Endothelial cell (in vitro differentiated cells): ENCODE measurements around the gene B4GAT1. TPM values are rescaled to one million over a fixed set of nuclear protein-coding genes. Genes with fewer than 3 reads are reported as not detected.

ENCODE experiments used
- DNase-seq: peaks from one replicate; pipeline ENCODE4 v3.0.0; 2021; ENCODE audit warnings: low spot score
- H3K27ac Mint-ChIP-seq: one replicate; pipeline ENCODE4 v1.8.0; 2021; ENCODE audit warnings: mixed read lengths, inconsistent platforms; ENCODE audit not compliant: unreplicated experiment
- H3K27me3 Mint-ChIP-seq: one replicate; pipeline ENCODE4 v1.8.0; 2021; ENCODE audit warnings: mild to moderate bottlenecking, moderate library complexity, mixed read lengths, inconsistent platforms; ENCODE audit not compliant: unreplicated experiment
- H3K36me3 Mint-ChIP-seq: one replicate; pipeline ENCODE4 v1.8.0; 2021; ENCODE audit warnings: mild to moderate bottlenecking, low read depth, mixed read lengths, inconsistent platforms; ENCODE audit not compliant: unreplicated experiment
- H3K4me1 Mint-ChIP-seq: one replicate; pipeline ENCODE4 v1.8.0; 2021; ENCODE audit warnings: mild to moderate bottlenecking, mixed read lengths, inconsistent platforms; ENCODE audit not compliant: unreplicated experiment
- H3K4me3 Mint-ChIP-seq: one replicate; pipeline ENCODE4 v1.8.0; 2021; ENCODE audit warnings: mild to moderate bottlenecking, mixed read lengths, inconsistent platforms; ENCODE audit not compliant: unreplicated experiment
- H3K9me3 Mint-ChIP-seq: one replicate; pipeline ENCODE4 v1.8.0; 2021; ENCODE audit warnings: mixed read lengths, inconsistent platforms; ENCODE audit not compliant: unreplicated experiment
- CTCF ChIP-seq: fragments of 200-600 bp; sonication (generic); IDR thresholded peaks from one replicate; pipeline ENCODE4 v1.5.0; 2021; ENCODE audit warnings: antibody characterized with exemption; ENCODE audit not compliant: unreplicated experiment
- total RNA-seq: library from RNA; stranded (reverse); fragmentation: NEBNext Ultra II Directional; extraction: Animal tissue kit (Norgen Biotek cat#: 25700); gene quantifications from one replicate; pipeline ENCODE4 v1.2.1, GENCODE V29; 2021; ENCODE audit not compliant: unreplicated experiment

Gene B4GAT1
- total RNA-seq, 1 donor from 2014 or later = 21.4 TPM

- peaks cover 7% of the 10 kb centered on the region for H3K4me1 Mint-ChIP-seq
- H3K36me3 Mint-ChIP-seq = peaks cover 21% of the 10 kb centered on the region
- no peak overlapping the region for H3K27ac Mint-ChIP-seq
- H3K9me3 Mint-ChIP-seq = no peaks in the 10 kb centered on the region
- peaks cover 15% of the 10 kb centered on the region for H3K27me3 Mint-ChIP-seq
- no peak for DNase-seq
- H3K4me3 Mint-ChIP-seq = peak overlapping the region; percentile 62
- TF ChIP-seq CTCF = no peak
Observed at GRCh38 chr11:66338276-66339161, 8.9 kb downstream of the B4GAT1 start.

GRCh38 chr11:66337103-66337899, 10.1 kb downstream of the B4GAT1 start:
- Mint-ChIP-seq H3K27me3 (peaks cover 16% of the 10 kb centered on the region), H3K9me3 (no peaks in the 10 kb centered on the region), H3K4me1 (peaks cover 7% of the 10 kb centered on the region), H3K27ac (peak overlapping the region; percentile 74), H3K36me3 (peaks cover 15% of the 10 kb centered on the region), H3K4me3 (no peak overlapping the region)
- TF ChIP-seq CTCF = no peak
- no peak for DNase-seq

GRCh38 chr11:66336234-66337102, 11.0 kb downstream of the B4GAT1 start, which contains the start of gene RIN1:
Gene RIN1 (minus strand): TSS chr11:66336434. CDS start chr11:66336402, 32 bp downstream.
- peak within 1 kb of the TSS; percentile 77 for H3K27ac Mint-ChIP-seq
- H3K9me3 Mint-ChIP-seq = no peaks in the 10 kb centered on the region
- peaks cover 7% of the 10 kb centered on the region for H3K4me1 Mint-ChIP-seq
- no peak for TF ChIP-seq CTCF
- peak; percentile 60 for DNase-seq
- peaks cover 8% of the 10 kb centered on the region for H3K36me3 Mint-ChIP-seq
- peak within 1 kb of the TSS; percentile 87 for H3K4me3 Mint-ChIP-seq
- H3K27me3 Mint-ChIP-seq = peaks cover 12% of the 10 kb centered on the region

GRCh38 chr11:66335531-66336233, 11.7 kb downstream of the B4GAT1 start:
- DNase-seq = peak; percentile 50
- peaks cover 4% of the 10 kb centered on the region for H3K36me3 Mint-ChIP-seq
- H3K27me3 Mint-ChIP-seq = peaks cover 11% of the 10 kb centered on the region
- no peaks in the 10 kb centered on the region for H3K9me3 Mint-ChIP-seq
- H3K4me3 Mint-ChIP-seq = peak overlapping the region; percentile 87
- H3K4me1 Mint-ChIP-seq = peaks cover 7% of the 10 kb centered on the region
- no peak overlapping the region for H3K27ac Mint-ChIP-seq
- TF ChIP-seq CTCF = no peak
